Activated CD4-positive, alpha-beta memory T cell treated with anti-CD3 and anti-CD28 coated beads, Interleukin-2, amount 10 ng/mL, durations not matched to agents 7 days and 5 days (primary cell): ENCODE measurements around the gene PTPN11. TPM values are rescaled to one million over a fixed set of nuclear protein-coding genes. Genes with fewer than 3 reads are reported as not detected.
A peak's percentile ranks its signal among the peaks of the same experiment; 100 is the strongest.
"Not testable (repeated sequence)": the region's sequence is repeated elsewhere in the genome, so short reads cannot be mapped to it uniquely, and the experiment has no call there.

ENCODE experiments used
- CTCF ChIA-PET: fragments of 350-600 bp; sonication (Branson Sonifier 250); formaldehyde crosslinking; loops from one replicate; lab custom pipeline; 2021; ENCODE audit warnings: antibody characterized with exemption, inconsistent platforms; lab: Charles Lee
- POLR2A ChIA-PET: fragments of 350-600 bp; sonication (Branson Sonifier 250); formaldehyde crosslinking; loops from one replicate; lab custom pipeline; 2021; ENCODE audit warnings: antibody characterized with exemption; lab: Charles Lee
- DNase-seq: peaks from one replicate; pipeline ENCODE4 v3.0.0-alpha.2; 2020
- H3K27ac Mint-ChIP-seq: one replicate; pipeline ENCODE4 v1.8.0; 2021; ENCODE audit warnings: mild to moderate bottlenecking, mixed read lengths
- H3K27me3 Mint-ChIP-seq: one replicate; pipeline ENCODE4 v1.8.0; 2021; ENCODE audit warnings: mixed read lengths
- H3K36me3 Mint-ChIP-seq: one replicate; pipeline ENCODE4 v1.8.0; 2021; ENCODE audit warnings: low read depth, mixed read lengths
- H3K4me1 Mint-ChIP-seq: one replicate; pipeline ENCODE4 v1.8.0; 2021; ENCODE audit warnings: mixed read lengths
- H3K4me3 Mint-ChIP-seq: one replicate; pipeline ENCODE4 v1.8.0; 2021; ENCODE audit warnings: mild to moderate bottlenecking, mixed read lengths
- H3K9me3 Mint-ChIP-seq: one replicate; pipeline ENCODE4 v1.8.0; 2021; ENCODE audit warnings: mixed read lengths
- total RNA-seq, 2 experiments: library from RNA; stranded (reverse); gene quantifications; one replicate each; pipeline ENCODE4 v1.2.3, GENCODE V29; 2021

Gene PTPN11
- total RNA-seq, 2 experiments from 2014 or later = 88.1 to 92.3 TPM

GRCh38 chr12:112440653-112441052, 21.9 kb downstream of the PTPN11 start:
- DNase-seq, H3K4me3 Mint-ChIP-seq, POLR2A ChIA-PET, H3K9me3 Mint-ChIP-seq, CTCF ChIA-PET, H3K36me3 Mint-ChIP-seq, H3K27ac Mint-ChIP-seq, H3K4me1 Mint-ChIP-seq, H3K27me3 Mint-ChIP-seq: not testable (repeated sequence)

GRCh38 chr12:112443916-112444315, 25.2 kb downstream of the PTPN11 start:
- Mint-ChIP-seq H3K4me1 (peaks cover 23% of the 10 kb centered on the region), H3K36me3 (peaks cover 18% of the 10 kb centered on the region), H3K4me3 (no peak overlapping the region), H3K27ac (no peak overlapping the region), H3K9me3 (no peaks in the 10 kb centered on the region), H3K27me3 (no peaks in the 10 kb centered on the region)
- ChIA-PET CTCF (no interaction called here), POLR2A (no interaction called here)
- DNase-seq = no peak

- H3K4me1 Mint-ChIP-seq = peaks cover 23% of the 10 kb centered on the region
- ChIA-PET CTCF (interaction anchor here (0.7 kb wide), 1 partner anchor 13 kb away, joined by 3 read pairs; no protein-coding TSS in a partner anchor), POLR2A (no interaction called here)
- H3K27ac Mint-ChIP-seq = peak overlapping the region; percentile 55
- no peak for DNase-seq
- H3K9me3 Mint-ChIP-seq = no peaks in the 10 kb centered on the region
- no peak overlapping the region for H3K4me3 Mint-ChIP-seq
- peaks cover 29% of the 10 kb centered on the region for H3K36me3 Mint-ChIP-seq
- no peaks in the 10 kb centered on the region for H3K27me3 Mint-ChIP-seq
These were observed 27.4 kb downstream of the PTPN11 start for GRCh38 chr12:112446008-112446725.

GRCh38 chr12:112447106-112447505, 28.4 kb downstream of the PTPN11 start:
- H3K9me3 Mint-ChIP-seq = no peaks in the 10 kb centered on the region
- H3K27me3 Mint-ChIP-seq = no peaks in the 10 kb centered on the region
- H3K4me1 Mint-ChIP-seq = peaks cover 23% of the 10 kb centered on the region
- CTCF ChIA-PET = interaction anchor here (0.6 kb wide), 1 partner anchor 15 kb away, joined by 3 read pairs; no protein-coding TSS in a partner anchor
- H3K4me3 Mint-ChIP-seq = no peak overlapping the region
- peak overlapping the region; percentile 71 for H3K27ac Mint-ChIP-seq
- H3K36me3 Mint-ChIP-seq = peaks cover 29% of the 10 kb centered on the region
- POLR2A ChIA-PET = interaction anchor here (0.6 kb wide), 1 partner anchor 419 kb away, joined by 3 read pairs; no protein-coding TSS in a partner anchor
- no peak for DNase-seq

GRCh38 chr12:112448165-112448564, 29.4 kb downstream of the PTPN11 start:
- H3K9me3 Mint-ChIP-seq, DNase-seq, H3K27me3 Mint-ChIP-seq, POLR2A ChIA-PET, H3K4me3 Mint-ChIP-seq, CTCF ChIA-PET: not testable (repeated sequence)
- Mint-ChIP-seq H3K36me3 (peaks cover 29% of the 10 kb centered on the region), H3K4me1 (peaks cover 23% of the 10 kb centered on the region), H3K27ac (peak overlapping the region; percentile 45)

GRCh38 chr12:112450725-112451124, 32.0 kb downstream of the PTPN11 start:
- no peaks in the 10 kb centered on the region for H3K27me3 Mint-ChIP-seq
- H3K4me3 Mint-ChIP-seq = no peak overlapping the region
- ChIA-PET CTCF (no interaction called here), POLR2A (no interaction called here)
- peaks cover 21% of the 10 kb centered on the region for H3K4me1 Mint-ChIP-seq
- peaks cover 38% of the 10 kb centered on the region for H3K36me3 Mint-ChIP-seq
- no peaks in the 10 kb centered on the region for H3K9me3 Mint-ChIP-seq
- no peak for DNase-seq
- H3K27ac Mint-ChIP-seq = no peak overlapping the region

GRCh38 chr12:112456029-112456428, 37.3 kb downstream of the PTPN11 start:
- no peak for DNase-seq
- H3K27ac Mint-ChIP-seq = no peak overlapping the region
- no peaks in the 10 kb centered on the region for H3K27me3 Mint-ChIP-seq
- no peak overlapping the region for H3K4me3 Mint-ChIP-seq
- POLR2A ChIA-PET = no interaction called here
- peaks cover 47% of the 10 kb centered on the region for H3K36me3 Mint-ChIP-seq
- H3K4me1 Mint-ChIP-seq = no peaks in the 10 kb centered on the region
- no peaks in the 10 kb centered on the region for H3K9me3 Mint-ChIP-seq
- CTCF ChIA-PET = no interaction called here

- peaks cover 49% of the 10 kb centered on the region for H3K36me3 Mint-ChIP-seq
- H3K9me3 Mint-ChIP-seq, H3K27ac Mint-ChIP-seq, DNase-seq, POLR2A ChIA-PET, H3K4me1 Mint-ChIP-seq, H3K4me3 Mint-ChIP-seq, H3K27me3 Mint-ChIP-seq, CTCF ChIA-PET: not testable (repeated sequence)
These were observed 38.4 kb downstream of the PTPN11 start for GRCh38 chr12:112457142-112457541.

- Mint-ChIP-seq H3K9me3 (no peaks in the 10 kb centered on the region), H3K4me3 (no peak overlapping the region), H3K36me3 (peaks cover 51% of the 10 kb centered on the region), H3K4me1 (peaks cover 1% of the 10 kb centered on the region), H3K27ac (no peak overlapping the region), H3K27me3 (no peaks in the 10 kb centered on the region)
- no peak for DNase-seq
- CTCF ChIA-PET = interaction anchor here (1.6 kb wide), 1 partner anchor 14 kb away, joined by 3 read pairs; no protein-coding TSS in a partner anchor
- POLR2A ChIA-PET = no interaction called here
These were observed 39.6 kb downstream of the PTPN11 start for GRCh38 chr12:112458330-112458729.

GRCh38 chr12:112458751-112459150, 40.0 kb downstream of the PTPN11 start:
- H3K27me3 Mint-ChIP-seq = no peaks in the 10 kb centered on the region
- no peak overlapping the region for H3K27ac Mint-ChIP-seq
- no peaks in the 10 kb centered on the region for H3K9me3 Mint-ChIP-seq
- CTCF ChIA-PET = interaction anchor here (1.6 kb wide), 1 partner anchor 14 kb away, joined by 3 read pairs; no protein-coding TSS in a partner anchor
- no peak for DNase-seq
- POLR2A ChIA-PET = no interaction called here
- peaks cover 53% of the 10 kb centered on the region for H3K36me3 Mint-ChIP-seq
- no peak overlapping the region for H3K4me3 Mint-ChIP-seq
- H3K4me1 Mint-ChIP-seq = peaks cover 3% of the 10 kb centered on the region

GRCh38 chr12:112463478-112463877, 44.7 kb downstream of the PTPN11 start:
- H3K9me3 Mint-ChIP-seq = no peaks in the 10 kb centered on the region
- ChIA-PET POLR2A (no interaction called here), CTCF (interaction anchor here (1.8 kb wide), 1 partner anchor 9 kb away, joined by 8 read pairs; no protein-coding TSS in a partner anchor)
- peaks cover 3% of the 10 kb centered on the region for H3K4me1 Mint-ChIP-seq
- no peak overlapping the region for H3K4me3 Mint-ChIP-seq
- H3K27me3 Mint-ChIP-seq = no peaks in the 10 kb centered on the region
- no peak overlapping the region for H3K27ac Mint-ChIP-seq
- peaks cover 49% of the 10 kb centered on the region for H3K36me3 Mint-ChIP-seq
- no peak for DNase-seq

- POLR2A ChIA-PET = no interaction called here
- no peaks in the 10 kb centered on the region for H3K27me3 Mint-ChIP-seq
- CTCF ChIA-PET = interaction anchor here (0.7 kb wide), 1 partner anchor 1308 kb away, joined by 3 read pairs; no protein-coding TSS in a partner anchor
- H3K36me3 Mint-ChIP-seq = peaks cover 45% of the 10 kb centered on the region
- no peak overlapping the region for H3K4me3 Mint-ChIP-seq
- peaks cover 3% of the 10 kb centered on the region for H3K4me1 Mint-ChIP-seq
- DNase-seq = no peak
- H3K27ac Mint-ChIP-seq = no peak overlapping the region
- no peaks in the 10 kb centered on the region for H3K9me3 Mint-ChIP-seq
These were observed 45.9 kb downstream of the PTPN11 start for GRCh38 chr12:112464605-112465004.

GRCh38 chr12:112466011-112466422, 47.3 kb downstream of the PTPN11 start:
- Mint-ChIP-seq H3K4me1 (peaks cover 4% of the 10 kb centered on the region), H3K27ac (no peak overlapping the region), H3K9me3 (no peaks in the 10 kb centered on the region), H3K27me3 (no peaks in the 10 kb centered on the region), H3K36me3 (peaks cover 42% of the 10 kb centered on the region), H3K4me3 (no peak overlapping the region)
- ChIA-PET POLR2A (no interaction called here), CTCF (no interaction called here)
- no peak for DNase-seq
